OCI-LY7 (cell line): ENCODE measurements around the gene AGBL4.

ENCODE experiments used
- CTCF ChIP-seq: fragments of 200-600 bp; sonication (generic); conservative IDR thresholded peaks from 2 replicates; pipeline ENCODE4 v1.5.1; 2014; ENCODE audit warnings: mild to moderate bottlenecking, antibody characterized with exemption, low read length, moderate library complexity, mixed read lengths
- EZH2phosphoT487 ChIP-seq: fragments of 200-600 bp; sonication (generic); IDR thresholded peaks from 2 replicates; pipeline ENCODE4 v1.6.1; 2018; ENCODE audit warnings: low read depth, borderline replicate concordance, mild to moderate bottlenecking, mixed run types, antibody characterized with exemption, low read length, moderate library complexity, mixed read lengths

DNA sequence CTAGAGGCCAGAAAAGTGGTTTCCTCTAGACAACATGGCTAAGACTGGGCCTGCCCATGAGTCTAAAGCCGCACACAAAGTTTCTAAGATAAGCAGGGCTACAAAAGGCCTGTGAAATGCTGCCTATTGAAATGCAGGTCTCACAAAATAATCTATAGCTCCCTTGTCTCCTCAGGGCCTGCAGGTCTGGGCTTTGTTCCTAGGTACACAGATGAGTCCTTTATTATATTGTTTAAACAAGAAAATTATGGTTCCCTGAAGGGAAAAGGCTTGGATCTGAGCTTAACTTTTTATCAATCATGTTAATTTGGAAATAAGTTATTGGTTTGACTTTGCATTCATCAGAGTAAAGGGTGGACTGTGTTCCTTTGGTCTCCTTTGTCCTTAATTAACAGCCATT lies 833.6 kb downstream of the AGBL4 start:
- TF ChIP-seq CTCF (no peak), EZH2phosphoT487 (no peak)
